ENCODE results near the gene APBB2.

GRCh38 chr4:40828661-40829060, 385.7 kb downstream of the APBB2 start:
- no peak for TF ChIP-seq ESRRG (CRISPR knock-in tag; IDR thresholded peaks at IDR 0.05)
- no peak for TF ChIP-seq OSR1 (CRISPR knock-in tag; IDR thresholded peaks at IDR 0.05)
- TF ChIP-seq RARB (CRISPR knock-in tag; IDR thresholded peaks at IDR 0.05) = no peak
- TF ChIP-seq ZFP30 (CRISPR knock-in tag; IDR thresholded peaks at IDR 0.05) = no peak
- TF ChIP-seq ZNF8 (CRISPR knock-in tag; IDR thresholded peaks at IDR 0.05) = no peak
- TF ChIP-seq ARNTL (CRISPR knock-in tag; IDR thresholded peaks at IDR 0.05; ENCODE audit: borderline replicate concordance, low read depth) = no peak
- no peak for TF ChIP-seq CSRNP3 (CRISPR knock-in tag; IDR thresholded peaks at IDR 0.05)
- TF ChIP-seq CSDC2 (CRISPR knock-in tag; IDR thresholded peaks at IDR 0.05) = no peak
- no peak for TF ChIP-seq PATZ1 (CRISPR knock-in tag; IDR thresholded peaks at IDR 0.05; ENCODE audit: borderline replicate concordance)
- no peak for TF ChIP-seq ZC3H10 (CRISPR knock-in tag; IDR thresholded peaks at IDR 0.05)
- TF ChIP-seq ISL1 (CRISPR knock-in tag; IDR thresholded peaks at IDR 0.05) = no peak
- no peak for TF ChIP-seq TCF4 (CRISPR knock-in tag; IDR thresholded peaks at IDR 0.05; ENCODE audit: borderline replicate concordance)

Data from SK-N-SH treated with all-trans-retinoic acid at 6 μM for 48 hours (cell line).